H1 (cell line): Measurements from ENCODE around the gene MYL6. TPM values are rescaled to one million over a fixed set of nuclear protein-coding genes. Genes with fewer than 3 reads are reported as not detected.
A peak's percentile ranks its signal among the peaks of the same experiment; 100 is the strongest.

Experiments
- ATF2 ChIP-seq: IDR thresholded peaks from 2 replicates; pipeline ENCODE4 v1.6.1; 2012; ENCODE audit warnings: low read length, inconsistent platforms
- BACH1 ChIP-seq: IDR thresholded peaks from 2 replicates; pipeline ENCODE4 v1.6.1; 2012; ENCODE audit warnings: low read length, improper control_type of control experiment
- CREB1 ChIP-seq: IDR thresholded peaks from 2 replicates; pipeline ENCODE4 v1.6.1; 2012; ENCODE audit warnings: inconsistent platforms
- EZH2 ChIP-seq: fragments of 200-600 bp; sonication (generic); IDR thresholded peaks from 2 replicates; pipeline ENCODE4 v1.7.1; 2012; ENCODE audit warnings: low read depth, mild to moderate bottlenecking, moderate library complexity, low read length, inconsistent platforms; ENCODE audit not compliant: severe bottlenecking
- GTF2F1 ChIP-seq: IDR thresholded peaks from 2 replicates; pipeline ENCODE4 v1.6.1; 2012; ENCODE audit warnings: low read depth, low read length, improper control_type of control experiment, borderline replicate concordance
- POLR2A ChIP-seq, 2 experiments: IDR thresholded peaks; 1 replicate in 1 of 2; 2 replicates in 1 of 2; pipeline ENCODE4 v1.6.1; 2011; ENCODE audit warnings: low read depth in 2 of 2, low read length in 2 of 2, mild to moderate bottlenecking in 2 of 2; ENCODE audit errors: control extremely low read depth in 1 of 2
- RBBP5 ChIP-seq: IDR thresholded peaks from 2 replicates; pipeline ENCODE4 v1.7.1; 2012; ENCODE audit warnings: low read depth, mild to moderate bottlenecking, inconsistent platforms, low read length, moderate library complexity, borderline replicate concordance
- RFX5 ChIP-seq: IDR thresholded peaks from 2 replicates; pipeline ENCODE4 v1.6.1; 2011; ENCODE audit warnings: low read depth, low read length, improper control_type of control experiment, borderline replicate concordance
- SP4 ChIP-seq: IDR thresholded peaks from 2 replicates; pipeline ENCODE4 v1.6.1; 2012; ENCODE audit warnings: low read length, inconsistent platforms
- SRF ChIP-seq: IDR thresholded peaks from 2 replicates; pipeline ENCODE4 v1.6.1; 2011; ENCODE audit warnings: mild to moderate bottlenecking, low read depth, low read length, moderate library complexity
- SUZ12 ChIP-seq: fragments of 200-600 bp; sonication (generic); IDR thresholded peaks from 2 replicates; pipeline ENCODE4 v1.6.1; 2012; ENCODE audit warnings: mild to moderate bottlenecking, inconsistent platforms, low read length, moderate library complexity, mixed read lengths
- polyA plus RNA-seq, 7 experiments: library from polyadenylated mRNA; depleted of rRNA in 3 of 7; stranded (reverse) in 5 of 7; unstranded in 2 of 7; fragments of >200 nt in 5 of 7; fragments of 200-250 nt in 2 of 7; gene quantifications; 1 replicate in 5 of 7; 2 replicates in 1 of 7; 4 replicates in 1 of 7; pipeline versions ENCODE4 v1.2.1 to v1.2.3, GENCODE V29; 2011 to 2013; ENCODE audit warnings: missing spikeins in 2 of 7, mixed read lengths in 2 of 7
- total RNA-seq: library from RNA; stranded (reverse); fragmentation: NEBNext Ultra II Directional; extraction: Animal tissue kit (Norgen Biotek cat#: 25700); gene quantifications from 2 replicates; pipeline ENCODE4 v1.2.1, GENCODE V29; 2021

MYL6 gene
- total and polyA plus RNA-seq, 2 of the 8 experiments (the other 6 are each of a cell fraction or from before 2014, with no cell fraction given), result 1,130 to 2,279 TPM

DNA sequence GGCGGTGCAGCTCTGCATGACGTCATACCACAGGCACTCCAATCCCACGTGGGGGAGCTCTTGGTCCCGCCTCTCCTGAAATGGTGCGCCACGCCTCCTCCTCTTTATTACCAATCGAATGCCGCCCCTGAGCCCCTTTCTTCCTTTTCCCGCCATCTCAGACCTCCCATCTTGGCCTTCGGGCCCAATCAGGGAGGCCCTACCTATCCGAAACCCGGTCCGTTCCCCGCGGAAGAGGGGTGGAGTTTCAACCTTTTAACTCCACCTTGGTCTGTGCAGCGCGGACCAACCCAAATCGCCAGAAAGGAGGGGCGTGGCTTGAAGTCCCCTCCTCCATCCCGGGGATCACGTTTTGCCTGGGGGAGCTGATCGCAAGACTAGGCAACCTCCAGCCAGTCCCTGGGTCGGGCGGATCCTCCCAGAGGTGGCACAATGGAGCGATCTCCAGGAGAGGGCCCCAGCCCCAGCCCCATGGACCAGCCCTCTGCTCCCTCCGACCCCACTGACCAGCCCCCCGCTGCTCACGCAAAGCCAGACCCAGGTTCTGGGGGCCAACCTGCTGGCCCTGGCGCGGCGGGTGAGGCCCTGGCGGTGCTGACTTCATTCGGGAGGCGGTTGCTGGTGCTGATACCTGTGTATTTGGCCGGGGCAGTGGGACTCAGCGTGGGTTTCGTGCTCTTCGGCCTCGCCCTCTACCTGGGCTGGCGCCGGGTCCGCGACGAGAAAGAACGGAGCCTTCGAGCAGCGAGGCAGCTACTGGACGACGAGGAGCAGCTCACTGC is 30.1 kb upstream of the MYL6 start, which contains the start of gene ESYT1 (continued):
- TF ChIP-seq RFX5, result no peak
- peak; percentile 93 to 96 for TF ChIP-seq POLR2A (IDR thresholded peaks at IDR 0.05; ENCODE audit: control extremely low read depth in 1 of 2, low read depth in 2 of 2, low read length in 2 of 2)
- TF ChIP-seq SRF, result no peak
- TF ChIP-seq BACH1, result no peak
- TF ChIP-seq CREB1, result peak; percentile 91
- peak; percentile 58 for TF ChIP-seq SP4
- TF ChIP-seq SUZ12, result no peak
- no peak for TF ChIP-seq EZH2
- peak; percentile 38; the same call in 1 of the 2 replicates for TF ChIP-seq RBBP5
- TF ChIP-seq ATF2, result peak; percentile 98
- TF ChIP-seq GTF2F1, result no peak
- TF ChIP-seq, all 59 proteins: peak for 21
